Upper lobe of right lung (tissue), 1 donor: Measurements from ENCODE around the gene CLC. TPM values are rescaled to one million over a fixed set of nuclear protein-coding genes. Genes with fewer than 3 reads are reported as not detected.

Experiments used
- ATAC-seq: fragments of 200-7000 bp; cut with Tn5 transposase; one replicate; pipeline ENCODE4 v1.9.1; 2020; ENCODE audit warnings: mild to moderate bottlenecking, moderate library complexity
- DNase-seq: peaks from one replicate; pipeline ENCODE4 v3.0.0-alpha.2; 2020
- H3K27ac ChIP-seq: fragments of 200-600 bp; one replicate; pipeline ENCODE4 v1.8.0; 2022
- H3K27me3 ChIP-seq: fragments of 200-600 bp; one replicate; pipeline ENCODE4 v1.8.0; 2022; ENCODE audit warnings: mild to moderate bottlenecking
- H3K36me3 ChIP-seq: fragments of 200-600 bp; one replicate; pipeline ENCODE4 v1.8.0; 2022
- H3K4me1 ChIP-seq: fragments of 200-600 bp; one replicate; pipeline ENCODE4 v1.8.0; 2022
- H3K4me3 ChIP-seq: fragments of 200-600 bp; one replicate; pipeline ENCODE4 v1.8.0; 2022; ENCODE audit warnings: mild to moderate bottlenecking
- H3K9me3 ChIP-seq: fragments of 200-600 bp; one replicate; pipeline ENCODE4 v1.8.0; 2022
- intact Hi-C: fragments of 100-400 bp; cut with DNase I; formaldehyde crosslinking; loops from one replicate; pipeline ENCODE4 v1.11.0; 2022
- total RNA-seq: library from RNA; stranded (reverse); fragmentation: NEBNext Ultra II Directional; extraction: Animal tissue kit (Norgen Biotek cat#: 25700); gene quantifications from one replicate; pipeline ENCODE4 v1.2.1, GENCODE V29; 2021
- TF ChIP-seq, protein P1 (sequence below): fragments of 200-600 bp; IDR thresholded peaks from one replicate; pipeline ENCODE4 v1.8.0; 2022; ENCODE audit warnings: antibody characterized with exemption
- donor health status: DM: no; HTN: yes; CAD: no; lungs with severe emphysema.

CLC gene
- total RNA-seq, 1 donor from 2014 or later: not detected

DNA sequence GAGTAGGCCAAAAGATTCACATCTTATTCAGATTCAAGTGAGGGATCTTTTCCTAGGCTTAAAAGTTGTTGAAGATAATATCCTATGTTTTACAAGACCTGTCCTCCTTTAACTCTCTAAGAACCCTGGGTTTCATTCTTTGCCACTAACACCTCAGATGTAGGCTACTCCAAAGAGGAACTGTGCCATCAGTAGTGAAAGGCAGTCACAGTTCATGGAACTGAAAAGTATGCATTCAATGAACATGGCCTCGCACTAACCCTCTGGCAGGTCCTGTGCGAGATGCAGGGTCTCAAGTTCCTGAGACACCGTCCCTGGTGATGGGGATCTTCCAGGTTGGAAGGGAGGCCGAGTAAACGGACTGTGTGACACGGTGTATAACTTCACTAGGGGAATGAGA is 29.2 kb downstream of the CLC start:
- Histone ChIP-seq H3K27me3 (no peaks in the 10 kb centered on the region), H3K36me3 (no peaks in the 10 kb centered on the region), H3K27ac (no peak overlapping the region), H3K4me1 (no peaks in the 10 kb centered on the region), H3K9me3 (no peaks in the 10 kb centered on the region), H3K4me3 (no peak overlapping the region)
- DNase-seq (no peak), ATAC-seq (no peak)
- TF ChIP-seq, protein P1, sequence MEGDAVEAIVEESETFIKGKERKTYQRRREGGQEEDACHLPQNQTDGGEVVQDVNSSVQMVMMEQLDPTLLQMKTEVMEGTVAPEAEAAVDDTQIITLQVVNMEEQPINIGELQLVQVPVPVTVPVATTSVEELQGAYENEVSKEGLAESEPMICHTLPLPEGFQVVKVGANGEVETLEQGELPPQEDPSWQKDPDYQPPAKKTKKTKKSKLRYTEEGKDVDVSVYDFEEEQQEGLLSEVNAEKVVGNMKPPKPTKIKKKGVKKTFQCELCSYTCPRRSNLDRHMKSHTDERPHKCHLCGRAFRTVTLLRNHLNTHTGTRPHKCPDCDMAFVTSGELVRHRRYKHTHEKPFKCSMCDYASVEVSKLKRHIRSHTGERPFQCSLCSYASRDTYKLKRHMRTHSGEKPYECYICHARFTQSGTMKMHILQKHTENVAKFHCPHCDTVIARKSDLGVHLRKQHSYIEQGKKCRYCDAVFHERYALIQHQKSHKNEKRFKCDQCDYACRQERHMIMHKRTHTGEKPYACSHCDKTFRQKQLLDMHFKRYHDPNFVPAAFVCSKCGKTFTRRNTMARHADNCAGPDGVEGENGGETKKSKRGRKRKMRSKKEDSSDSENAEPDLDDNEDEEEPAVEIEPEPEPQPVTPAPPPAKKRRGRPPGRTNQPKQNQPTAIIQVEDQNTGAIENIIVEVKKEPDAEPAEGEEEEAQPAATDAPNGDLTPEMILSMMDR: no peak
- intact Hi-C loops: no loop called here

DNA sequence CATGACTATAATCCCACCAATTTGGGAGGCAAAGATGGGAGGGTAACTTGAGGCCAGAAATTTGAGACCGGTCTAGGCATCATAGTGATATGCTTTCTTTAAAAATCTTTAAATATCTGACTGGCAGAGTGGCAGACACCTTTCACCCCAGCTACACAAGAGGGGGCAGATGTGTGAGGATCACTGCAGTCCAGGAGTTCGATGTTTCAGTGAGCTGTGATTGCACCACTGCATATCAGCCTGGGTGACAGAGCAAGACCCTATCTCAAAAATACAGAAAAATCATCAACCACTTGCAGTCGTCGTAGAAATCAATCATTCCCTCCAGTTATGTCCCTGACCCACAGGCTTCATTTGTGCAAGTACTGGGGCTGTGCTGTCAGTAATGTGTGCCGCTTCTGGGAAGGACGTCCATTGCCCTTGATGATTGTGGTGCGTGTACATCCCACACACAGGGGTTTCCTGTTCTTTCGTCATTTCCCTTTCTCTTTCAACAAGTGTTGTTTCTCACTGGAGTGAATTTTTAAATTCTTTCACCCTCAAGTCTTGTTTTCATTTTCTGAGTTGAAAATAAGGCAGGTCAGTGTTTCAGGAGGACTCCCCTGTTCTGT is 32.1 kb downstream of the CLC start:
- intact Hi-C loops: no loop called here
- TF ChIP-seq, protein P1: no peak
- H3K9me3 ChIP-seq: no peaks in the 10 kb centered on the region
- DNase-seq (no peak), ATAC-seq (peak; percentile 49)
- H3K27me3 ChIP-seq: no peaks in the 10 kb centered on the region
- H3K4me1 ChIP-seq: no peaks in the 10 kb centered on the region
- H3K36me3 ChIP-seq: no peaks in the 10 kb centered on the region
- no peak overlapping the region for H3K27ac ChIP-seq
- H3K4me3 ChIP-seq: no peak overlapping the region

DNA sequence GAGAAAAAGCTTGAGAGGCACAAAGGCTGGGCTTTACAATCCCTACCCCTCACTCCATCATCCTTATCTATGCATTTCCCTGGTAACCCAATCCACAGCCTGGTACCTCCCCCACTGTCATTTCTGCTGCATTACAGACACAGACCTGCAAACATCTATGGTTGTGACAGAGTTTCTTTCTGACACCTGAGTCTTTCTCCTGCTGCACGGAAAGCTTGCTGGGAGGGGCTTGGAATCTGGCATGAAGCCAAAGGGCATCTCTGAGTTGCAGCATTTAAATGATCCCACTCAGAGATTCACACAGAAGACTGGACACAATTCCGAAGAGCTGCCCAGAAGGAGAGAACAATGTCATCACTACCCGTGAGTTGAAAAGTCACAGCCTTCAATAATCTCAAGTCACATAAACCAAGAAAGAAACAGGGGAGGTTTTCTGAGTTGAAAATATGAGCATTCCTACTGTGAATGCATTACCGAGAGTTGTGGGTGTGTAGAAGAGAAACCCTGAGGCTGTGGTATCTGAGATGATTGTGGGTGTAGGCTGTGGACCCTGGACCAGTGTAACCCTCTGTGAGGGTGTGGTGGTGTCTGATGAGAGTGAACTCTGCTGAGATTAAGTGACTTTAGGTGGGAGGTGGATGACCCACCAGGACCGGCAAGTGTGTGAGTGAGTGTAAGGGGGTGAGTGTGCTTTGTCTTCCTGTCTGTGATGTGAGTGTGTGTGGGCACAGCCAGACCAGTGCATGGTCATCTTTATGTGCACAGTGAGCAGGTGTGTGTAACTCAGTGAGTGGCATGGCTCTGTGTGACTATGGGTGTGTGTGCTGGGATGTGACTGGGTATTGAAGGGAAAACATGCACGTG is 33.4 kb downstream of the CLC start, which contains the start of gene LGALS14:
Gene LGALS14, plus strand, starts transcription at position 301 of the 864 bp plus-strand sequence. Its CDS starts 48 bp downstream, at position 349.
- Histone ChIP-seq H3K4me3 (no peak within 1 kb of the TSS), H3K27ac (no peak within 1 kb of the TSS), H3K9me3 (no peaks in the 10 kb centered on the region), H3K4me1 (no peaks in the 10 kb centered on the region), H3K27me3 (no peaks in the 10 kb centered on the region), H3K36me3 (no peaks in the 10 kb centered on the region)
- ATAC-seq (peak; percentile 22), DNase-seq (no peak)
- TF ChIP-seq, protein P1: no peak
- intact Hi-C loops: no loop called here

DNA sequence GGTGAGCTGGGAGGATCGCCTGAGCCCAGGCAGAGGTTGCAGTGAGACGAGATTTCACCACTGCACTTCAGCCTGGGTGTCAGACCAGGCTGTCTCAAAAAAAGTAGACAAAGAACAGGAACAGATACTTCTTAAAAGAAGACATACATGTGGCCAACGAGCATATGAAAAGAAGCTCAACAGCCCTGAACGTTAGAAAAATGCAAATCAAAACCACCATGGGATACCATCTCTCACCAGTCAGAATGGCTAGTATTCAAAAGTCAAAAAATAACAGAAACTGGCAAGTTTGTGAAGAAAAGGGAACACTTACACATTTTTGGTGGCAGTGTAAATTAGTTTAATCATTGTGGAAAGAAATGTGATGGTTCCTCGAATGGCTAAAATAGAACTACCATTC is 36.5 kb downstream of the CLC start:
- H3K27ac ChIP-seq: no peak overlapping the region
- H3K4me1 ChIP-seq: no peaks in the 10 kb centered on the region
- no peak overlapping the region for H3K4me3 ChIP-seq
- DNase-seq (no peak), ATAC-seq (no peak)
- no peaks in the 10 kb centered on the region for H3K36me3 ChIP-seq
- H3K9me3 ChIP-seq: no peaks in the 10 kb centered on the region
- TF ChIP-seq, protein P1: no peak
- intact Hi-C loops: no loop called here
- no peaks in the 10 kb centered on the region for H3K27me3 ChIP-seq

DNA sequence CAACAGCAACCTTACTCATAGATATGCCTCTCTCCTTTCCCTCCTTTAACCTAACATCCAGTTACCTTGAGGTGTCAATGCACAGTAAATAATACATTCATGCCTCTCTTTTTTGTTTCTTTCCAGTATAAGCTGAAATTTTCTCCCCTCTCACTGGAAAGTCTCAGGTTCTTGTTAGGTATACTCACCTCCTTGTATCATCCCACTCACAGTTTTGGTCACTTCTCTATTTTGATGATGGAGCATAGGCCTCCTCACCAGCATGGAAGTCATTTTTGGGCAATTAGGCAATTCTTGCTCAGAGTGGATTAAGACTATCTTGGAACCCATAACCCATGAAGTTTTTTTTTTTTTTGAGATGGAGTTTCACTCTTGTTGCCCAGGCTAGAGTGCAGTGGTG is 39.3 kb downstream of the CLC start:
- TF ChIP-seq, protein P1: no peak
- H3K9me3 ChIP-seq: no peaks in the 10 kb centered on the region
- intact Hi-C loops: no loop called here
- H3K27me3 ChIP-seq: no peaks in the 10 kb centered on the region
- H3K36me3 ChIP-seq: no peaks in the 10 kb centered on the region
- H3K4me1 ChIP-seq: no peaks in the 10 kb centered on the region
- no peak overlapping the region for H3K27ac ChIP-seq
- ATAC-seq (no peak), DNase-seq (no peak)
- no peak overlapping the region for H3K4me3 ChIP-seq
